Measurements from ENCODE around the gene FTCD. TPM values are rescaled to one million over a fixed set of nuclear protein-coding genes. Genes with fewer than 3 reads are reported as not detected.

Gene FTCD
- total RNA-seq, 1 experiment from 2014 or later = 0.40 TPM

GRCh38 chr21:46180778-46181391 lies 25.5 kb upstream of the FTCD start:
- ChIA-PET CTCF (no interaction called here), POLR2A (ENCODE audit: unreplicated experiment) (no interaction called here)
- Histone ChIP-seq H3K36me3 (ENCODE audit: low read depth, low read length) (no peaks in the 10 kb centered on the region), H4K20me1 (ENCODE audit: low read length) (no peaks in the 10 kb centered on the region), H3K4me1 (ENCODE audit: insufficient read depth, low read length) (peaks cover 14% of the 10 kb centered on the region), H2AFZ (ENCODE audit: low read length) (no peak overlapping the region), H3K4me3 (ENCODE audit: low read length) (no peak overlapping the region), H3K4me2 (ENCODE audit: low read length) (no peak overlapping the region), H3K79me2 (ENCODE audit: low read length) (peaks cover 8% of the 10 kb centered on the region; the same call in 1 of the 2 replicates), H3K9ac (ENCODE audit: low read length) (no peak overlapping the region), H3F3A (ENCODE audit: low read length, unreplicated experiment) (no peaks in the 10 kb centered on the region), H3K27me3 (ENCODE audit: low read length) (no peaks in the 10 kb centered on the region), H3K27ac (ENCODE audit: low read length) (no peak overlapping the region), H3K9me3 (ENCODE audit: low read length) (no peaks in the 10 kb centered on the region), H3K9me2 (replicated peaks; ENCODE audit: low read length) (no peaks in the 10 kb centered on the region)
- intact Hi-C loops (cut with micrococcal nuclease) = no loop called here
- DNase-seq (no peak), ATAC-seq (no peak)
- BruUV-seq (replicated peaks) = no TSS peak
- TF ChIP-seq CTCF (conservative IDR thresholded peaks at IDR 0.05; ENCODE audit: low read depth, low read length) (no peak), EZH2 (IDR thresholded peaks at IDR 0.05; ENCODE audit: low read length, unreplicated experiment) (no peak), EZH2phosphoT487 (IDR thresholded peaks at IDR 0.05; ENCODE audit: borderline replicate concordance, low read length) (no peak)

- CTCF ChIA-PET = no interaction called here
- ATAC-seq = no peak
- intact Hi-C loops (cut with micrococcal nuclease) = no loop called here
- no peaks in the 10 kb centered on the region for H3K9me3 ChIP-seq (ENCODE audit: low read length)
- no peak overlapping the region for H3K9ac ChIP-seq (ENCODE audit: low read length)
- POLR2A ChIA-PET (ENCODE audit: unreplicated experiment) = no interaction called here
- peaks cover 13% of the 10 kb centered on the region for H3K4me1 ChIP-seq (ENCODE audit: insufficient read depth, low read length)
- TF ChIP-seq EZH2 (IDR thresholded peaks at IDR 0.05; ENCODE audit: low read length, unreplicated experiment) (no peak), CTCF (conservative IDR thresholded peaks at IDR 0.05; ENCODE audit: low read depth, low read length) (no peak), EZH2phosphoT487 (IDR thresholded peaks at IDR 0.05; ENCODE audit: borderline replicate concordance, low read length) (no peak)
- H3K36me3 ChIP-seq (ENCODE audit: low read depth, low read length) = no peaks in the 10 kb centered on the region
- H3K27ac ChIP-seq (ENCODE audit: low read length) = no peak overlapping the region
- H3K4me2 ChIP-seq (ENCODE audit: low read length) = no peak overlapping the region
- H3K79me2 ChIP-seq (ENCODE audit: low read length) = peaks cover 13% of the 10 kb centered on the region; the same call in 1 of the 2 replicates
- BruUV-seq (replicated peaks) = no TSS peak
- H4K20me1 ChIP-seq (ENCODE audit: low read length) = no peaks in the 10 kb centered on the region
- no peak for DNase-seq
- no peak overlapping the region for H3K4me3 ChIP-seq (ENCODE audit: low read length)
- H2AFZ ChIP-seq (ENCODE audit: low read length) = no peak overlapping the region
- no peaks in the 10 kb centered on the region for H3K9me2 ChIP-seq (replicated peaks; ENCODE audit: low read length)
- no peaks in the 10 kb centered on the region for H3K27me3 ChIP-seq (ENCODE audit: low read length)
- H3F3A ChIP-seq (ENCODE audit: low read length, unreplicated experiment) = no peaks in the 10 kb centered on the region
Measured at GRCh38 chr21:46180079-46180722, 24.8 kb upstream of the FTCD start.

GRCh38 chr21:46179708-46180078 lies 24.3 kb upstream of the FTCD start:
- Histone ChIP-seq H3K79me2 (ENCODE audit: low read length) (peaks cover 18% of the 10 kb centered on the region), H3K4me3 (ENCODE audit: low read length) (no peak overlapping the region), H3K4me1 (ENCODE audit: insufficient read depth, low read length) (peaks cover 12% of the 10 kb centered on the region), H3F3A (ENCODE audit: low read length, unreplicated experiment) (no peaks in the 10 kb centered on the region), H3K9me2 (replicated peaks; ENCODE audit: low read length) (no peaks in the 10 kb centered on the region), H3K36me3 (ENCODE audit: low read depth, low read length) (0 out of 2 replicates have a peak, but pooled peaks cover 4% of the 10 kb centered on the region), H3K9ac (ENCODE audit: low read length) (no peak overlapping the region), H3K27me3 (ENCODE audit: low read length) (no peaks in the 10 kb centered on the region), H3K27ac (ENCODE audit: low read length) (no peak overlapping the region), H3K4me2 (ENCODE audit: low read length) (no peak overlapping the region), H3K9me3 (ENCODE audit: low read length) (no peaks in the 10 kb centered on the region), H4K20me1 (ENCODE audit: low read length) (no peaks in the 10 kb centered on the region), H2AFZ (ENCODE audit: low read length) (no peak overlapping the region)
- intact Hi-C loops (cut with micrococcal nuclease) = no loop called here
- no TSS peak for BruUV-seq (replicated peaks)
- DNase-seq (no peak), ATAC-seq (no peak)
- TF ChIP-seq EZH2phosphoT487 (IDR thresholded peaks at IDR 0.05; ENCODE audit: borderline replicate concordance, low read length) (no peak), CTCF (conservative IDR thresholded peaks at IDR 0.05; ENCODE audit: low read depth, low read length) (no peak), EZH2 (IDR thresholded peaks at IDR 0.05; ENCODE audit: low read length, unreplicated experiment) (no peak)
- CTCF ChIA-PET = no interaction called here
- POLR2A ChIA-PET (ENCODE audit: unreplicated experiment) = no interaction called here
